ENCODE results near the gene ERICH6B.

The ERICH6B gene

GRCh38 chr13:45575146-45575829, 40.3 kb downstream of the ERICH6B start:
- H3K9ac ChIP-seq, result no peak overlapping the region
- no peaks in the 10 kb centered on the region for H3K36me3 ChIP-seq (ENCODE audit: control insufficient read depth, insufficient read depth, low read length)
- H2AFZ ChIP-seq, result no peak overlapping the region
- TF ChIP-seq CTCF (IDR thresholded peaks at IDR 0.05), result no peak
- H3K4me2 ChIP-seq (ENCODE audit: low read length), result no peak overlapping the region
- H3K79me2 ChIP-seq, result no peaks in the 10 kb centered on the region
- no peaks in the 10 kb centered on the region for H3K9me3 ChIP-seq (ENCODE audit: control insufficient read depth, low read length)
- no peak overlapping the region for H3K4me3 ChIP-seq (ENCODE audit: low read depth, low read length)
- no peak overlapping the region for H3K27ac ChIP-seq
- H3K4me1 ChIP-seq, result no peaks in the 10 kb centered on the region
- H3K27me3 ChIP-seq (ENCODE audit: control insufficient read depth, insufficient read depth, low read length), result no peaks in the 10 kb centered on the region

DNA sequence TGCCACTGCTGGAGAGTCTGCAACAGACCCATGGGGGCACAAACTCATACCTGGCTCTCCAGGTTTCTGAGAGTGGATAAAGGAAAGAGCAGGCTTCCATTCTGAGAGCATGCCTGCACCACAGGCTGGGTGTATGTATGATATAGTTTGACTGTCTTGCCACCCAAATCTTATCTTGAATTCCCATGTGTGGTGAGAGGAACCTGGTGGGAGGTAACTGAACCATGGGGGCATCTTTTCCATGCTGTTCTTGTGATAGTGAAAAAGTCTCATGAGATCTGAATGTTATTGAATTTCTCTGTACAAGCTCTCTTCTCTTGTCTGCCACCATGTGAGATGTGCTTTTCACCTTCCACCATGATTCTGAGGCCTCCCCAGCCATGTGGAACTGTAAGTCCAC, 50.2 kb downstream of the ERICH6B start:
- Histone ChIP-seq H3K9me3 (ENCODE audit: control insufficient read depth, low read length) (no peaks in the 10 kb centered on the region), H3K4me3 (ENCODE audit: low read depth, low read length) (no peak overlapping the region), H3K4me1 (no peaks in the 10 kb centered on the region), H3K79me2 (no peaks in the 10 kb centered on the region), H3K27me3 (ENCODE audit: control insufficient read depth, insufficient read depth, low read length) (no peaks in the 10 kb centered on the region), H2AFZ (no peak overlapping the region), H3K9ac (no peak overlapping the region), H3K36me3 (ENCODE audit: control insufficient read depth, insufficient read depth, low read length) (no peaks in the 10 kb centered on the region), H3K27ac (no peak overlapping the region), H3K4me2 (ENCODE audit: low read length) (no peak overlapping the region)
- TF ChIP-seq CTCF (IDR thresholded peaks at IDR 0.05), result no peak

GRCh38 chr13:45564133-45564776, 51.3 kb downstream of the ERICH6B start:
- H3K4me3 ChIP-seq (ENCODE audit: low read depth, low read length), result no peak overlapping the region
- H3K4me2 ChIP-seq (ENCODE audit: low read length), result no peak overlapping the region
- H2AFZ ChIP-seq, result no peak overlapping the region
- no peaks in the 10 kb centered on the region for H3K4me1 ChIP-seq
- no peaks in the 10 kb centered on the region for H3K79me2 ChIP-seq
- TF ChIP-seq CTCF (IDR thresholded peaks at IDR 0.05), result no peak
- H3K9ac ChIP-seq, result no peak overlapping the region
- H3K27ac ChIP-seq, result no peak overlapping the region
- H3K36me3 ChIP-seq (ENCODE audit: control insufficient read depth, insufficient read depth, low read length), result no peaks in the 10 kb centered on the region
- no peaks in the 10 kb centered on the region for H3K9me3 ChIP-seq (ENCODE audit: control insufficient read depth, low read length)
- no peaks in the 10 kb centered on the region for H3K27me3 ChIP-seq (ENCODE audit: control insufficient read depth, insufficient read depth, low read length)

DNA sequence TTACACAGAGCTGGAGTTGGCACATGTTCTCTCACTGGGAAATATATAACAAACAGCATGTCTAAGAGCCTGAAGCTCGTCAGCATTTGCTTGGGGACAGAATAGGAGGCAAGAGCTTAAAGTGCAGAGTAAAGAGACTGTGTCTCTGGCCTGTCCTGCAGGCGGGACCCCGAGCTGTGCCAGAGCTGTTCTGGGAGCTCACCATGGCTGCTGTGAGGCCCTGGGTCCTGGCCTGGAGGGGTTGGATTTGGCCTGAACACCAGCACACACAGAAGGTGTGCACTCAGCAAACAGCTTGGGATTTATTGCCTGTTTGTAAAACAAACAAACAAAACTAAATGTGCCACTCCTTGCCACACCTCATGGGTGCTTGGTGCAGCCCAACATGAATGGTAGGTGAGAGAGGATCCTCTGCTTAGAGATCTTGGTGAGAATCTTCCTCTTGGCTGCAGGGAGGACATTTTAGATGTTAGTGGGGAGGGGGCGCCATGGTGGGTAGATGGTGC, 60.9 kb downstream of the ERICH6B start:
- Histone ChIP-seq H3K4me3 (ENCODE audit: low read depth, low read length) (no peak overlapping the region), H3K79me2 (no peaks in the 10 kb centered on the region), H3K27me3 (ENCODE audit: control insufficient read depth, insufficient read depth, low read length) (no peaks in the 10 kb centered on the region), H3K27ac (no peak overlapping the region), H3K4me1 (no peaks in the 10 kb centered on the region), H3K4me2 (ENCODE audit: low read length) (no peak overlapping the region), H3K9me3 (ENCODE audit: control insufficient read depth, low read length) (no peaks in the 10 kb centered on the region), H3K36me3 (ENCODE audit: control insufficient read depth, insufficient read depth, low read length) (no peaks in the 10 kb centered on the region), H3K9ac (no peak overlapping the region), H2AFZ (no peak overlapping the region)
- TF ChIP-seq CTCF (IDR thresholded peaks at IDR 0.05), result no peak
